K562 (cell line): ENCODE data around the gene SLC19A1. TPM values are rescaled to one million over a fixed set of nuclear protein-coding genes. Genes with fewer than 3 reads are reported as not detected.

Source experiments
- BRF1 ChIP-seq: IDR thresholded peaks from 3 replicates; pipeline ENCODE4 v1.6.1; 2011; ENCODE audit warnings: borderline replicate concordance, mild to moderate bottlenecking; ENCODE audit not compliant: insufficient read length; ENCODE audit errors: extremely low read depth
- CCNT2 ChIP-seq: IDR thresholded peaks from 2 replicates; pipeline ENCODE4 v1.6.1; 2011; ENCODE audit warnings: borderline replicate concordance, low read depth, mild to moderate bottlenecking, moderate library complexity, mixed read lengths, low read length; ENCODE audit not compliant: insufficient read length; ENCODE audit errors: extremely low read depth
- CEBPB ChIP-seq: fragments of 450-650 bp; IDR thresholded peaks from 2 replicates; pipeline ENCODE4 v1.6.1; 2016; ENCODE audit warnings: missing genetic modification characterization, missing compliant biosample characterization
- FOXA1 ChIP-seq: fragments of 450-650 bp; IDR thresholded peaks from 2 replicates; pipeline ENCODE4 v1.6.1; 2016; ENCODE audit warnings: mild to moderate bottlenecking, borderline replicate concordance
- GATA2 ChIP-seq: sonication (generic); formaldehyde crosslinking; IDR thresholded peaks from 2 replicates; pipeline ENCODE4 v1.4.0; 2020; ENCODE audit warnings: mild to moderate bottlenecking, missing genetic modification reagents
- GMEB1 ChIP-seq: fragments of 250-450 bp; sonication (Bioruptor Pico); IDR thresholded peaks from 2 replicates; pipeline ENCODE4 v1.4.0; 2020; ENCODE audit warnings: mild to moderate bottlenecking
- KHSRP ChIP-seq: fragments of 450-650 bp; IDR thresholded peaks from 2 replicates; pipeline ENCODE4 v1.6.1; 2017
- MCM7 ChIP-seq, 2 experiments: fragments of 450-650 bp; IDR thresholded peaks; 2 replicates each; pipeline ENCODE4 v1.6.1; 2016 to 2018
- MIER1 ChIP-seq: fragments of 450-650 bp; IDR thresholded peaks from 2 replicates; pipeline ENCODE4 v1.6.1; 2016; ENCODE audit warnings: antibody characterized with exemption, mild to moderate bottlenecking, low read depth
- MYC ChIP-seq, 2 experiments: fragments of 250-450 bp in 1 of 2; sonication (Bioruptor Pico) in 1 of 2; IDR thresholded peaks; 2 replicates each; pipeline versions ENCODE4 v1.5.1 to v1.6.1; 2012 to 2021; ENCODE audit warnings: low read depth in 2 of 2, borderline replicate concordance in 1 of 2, improper control_type of control experiment in 1 of 2, low read length in 1 of 2, mild to moderate bottlenecking in 1 of 2, moderate library complexity in 1 of 2
- NEUROD1 ChIP-seq: fragments of 150-350 bp; IDR thresholded peaks from 2 replicates; pipeline ENCODE4 v1.6.1; 2014; ENCODE audit warnings: borderline replicate concordance, low read length, low read depth; ENCODE audit not compliant: partially characterized antibody
- SREBF1 ChIP-seq: fragments of 150-350 bp; IDR thresholded peaks from 2 replicates; pipeline ENCODE4 v1.6.1; 2014; ENCODE audit warnings: antibody characterized with exemption, low read depth, low read length, borderline replicate concordance
- ZBTB2 ChIP-seq: fragments of 450-650 bp; IDR thresholded peaks from 2 replicates; pipeline ENCODE4 v1.6.1; 2016; ENCODE audit warnings: antibody characterized with exemption
- ZBTB5 ChIP-seq: fragments of 450-650 bp; IDR thresholded peaks from 2 replicates; pipeline ENCODE4 v1.6.1; 2017; ENCODE audit warnings: antibody characterized with exemption
- ZNF766 ChIP-seq: fragments of 200-800 bp; sonication (Bioruptor generic); conservative IDR thresholded peaks from 2 replicates; pipeline ENCODE4 v1.6.1; 2016; ENCODE audit warnings: missing genetic modification characterization, missing compliant biosample characterization
- polyA plus RNA-seq, 8 experiments: library from polyadenylated mRNA; depleted of rRNA in 4 of 8; stranded (reverse) in 5 of 8; unstranded in 3 of 8; fragments of >200 nt; fragmentation: Nextera tagmentation in 2 of 8; fragmentation: Illumina TruSeq in 1 of 8; extraction: Ambion mirVana in 2 of 8; extraction: Trizol in 1 of 8; gene quantifications; 2 replicates each; pipeline versions ENCODE4 v1.2.1 to v1.2.3, GENCODE V29; 2011 to 2014; ENCODE audit warnings: inconsistent platforms in 1 of 8, missing spikeins in 1 of 8
- total RNA-seq, 7 experiments: library from RNA; depleted of rRNA in 6 of 7; stranded (reverse); fragments of >200 nt in 6 of 7; fragmentation: Illumina TruSeq in 2 of 7; extraction: Trizol in 2 of 7; gene quantifications; 2 replicates each; pipeline versions ENCODE4 v1.2.1 to v1.2.3, GENCODE V29; 2011 to 2021; ENCODE audit warnings: low replicate concordance in 1 of 7
- TF ChIP-seq, protein P1 (sequence below): fragments of 450-650 bp; conservative IDR thresholded peaks from 2 replicates; pipeline ENCODE4 v1.6.1; 2016; ENCODE audit warnings: missing genetic modification characterization, low read depth, mild to moderate bottlenecking, missing compliant biosample characterization, moderate library complexity
- TF ChIP-seq, protein P2 (sequence below), 2 experiments: IDR thresholded peaks; 2 replicates each; pipeline ENCODE4 v1.6.1; 2011; ENCODE audit warnings: borderline replicate concordance in 1 of 2, control low read depth in 1 of 2, low read depth in 1 of 2, low read length in 1 of 2, mild to moderate bottlenecking in 1 of 2, mixed read lengths in 1 of 2, moderate library complexity in 1 of 2; ENCODE audit not compliant: insufficient read depth in 1 of 2, insufficient read length in 1 of 2, poor library complexity in 1 of 2, severe bottlenecking in 1 of 2; ENCODE audit errors: extremely low read depth in 1 of 2

The SLC19A1 gene
- total and polyA plus RNA-seq, 9 of the 15 experiments (the other 6 are each of a cell fraction or from before 2014, with no cell fraction given) = 0.65 to 88.7 (median 12.0) TPM

GRCh38 chr21:45542242-45542666 is at the start of gene SLC19A1 (continued):
- TF ChIP-seq GMEB1 (CRISPR knock-in tag) = peak; percentile 89
- TF ChIP-seq MYC (IDR thresholded peaks at IDR 0.05; ENCODE audit: low read depth, low read length) = peak; percentile 91
- TF ChIP-seq MYC (CRISPR knock-in tag; IDR thresholded peaks at IDR 0.05; ENCODE audit: borderline replicate concordance, low read depth) = no peak
- no peak for TF ChIP-seq ZBTB2
- no peak for TF ChIP-seq SREBF1
- no peak for TF ChIP-seq NEUROD1
- no peak for TF ChIP-seq FOXA1
- TF ChIP-seq BRF1 = no peak
- no peak for TF ChIP-seq MIER1
- no peak for TF ChIP-seq ZNF766
- no peak for TF ChIP-seq ZBTB5
- TF ChIP-seq, protein P1, sequence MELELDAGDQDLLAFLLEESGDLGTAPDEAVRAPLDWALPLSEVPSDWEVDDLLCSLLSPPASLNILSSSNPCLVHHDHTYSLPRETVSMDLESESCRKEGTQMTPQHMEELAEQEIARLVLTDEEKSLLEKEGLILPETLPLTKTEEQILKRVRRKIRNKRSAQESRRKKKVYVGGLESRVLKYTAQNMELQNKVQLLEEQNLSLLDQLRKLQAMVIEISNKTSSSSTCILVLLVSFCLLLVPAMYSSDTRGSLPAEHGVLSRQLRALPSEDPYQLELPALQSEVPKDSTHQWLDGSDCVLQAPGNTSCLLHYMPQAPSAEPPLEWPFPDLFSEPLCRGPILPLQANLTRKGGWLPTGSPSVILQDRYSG (tag) = no peak
- TF ChIP-seq KHSRP = no peak
- TF ChIP-seq CCNT2 = peak; percentile 25
- no peak for TF ChIP-seq CEBPB (tag)
- TF ChIP-seq, protein P2, sequence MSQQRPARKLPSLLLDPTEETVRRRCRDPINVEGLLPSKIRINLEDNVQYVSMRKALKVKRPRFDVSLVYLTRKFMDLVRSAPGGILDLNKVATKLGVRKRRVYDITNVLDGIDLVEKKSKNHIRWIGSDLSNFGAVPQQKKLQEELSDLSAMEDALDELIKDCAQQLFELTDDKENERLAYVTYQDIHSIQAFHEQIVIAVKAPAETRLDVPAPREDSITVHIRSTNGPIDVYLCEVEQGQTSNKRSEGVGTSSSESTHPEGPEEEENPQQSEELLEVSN (IDR thresholded peaks at IDR 0.05; ENCODE audit: borderline replicate concordance in 1 of 2, extremely low read depth in 1 of 2, insufficient read depth in 1 of 2, insufficient read length in 1 of 2, low read depth in 1 of 2, low read length in 1 of 2, poor library complexity in 1 of 2, severe bottlenecking in 1 of 2) = peak; percentile 22 to 86
- TF ChIP-seq MCM7 (IDR thresholded peaks at IDR 0.05) = no peak
- TF ChIP-seq GATA2 (CRISPR knock-in tag) = no peak
